Endothelial cell (in vitro differentiated cells): ENCODE data around the gene VAMP1. TPM values are rescaled to one million over a fixed set of nuclear protein-coding genes. Genes with fewer than 3 reads are reported as not detected.

Source experiments
- DNase-seq: peaks from one replicate; pipeline ENCODE4 v3.0.0; 2021; ENCODE audit warnings: low spot score
- H3K27ac Mint-ChIP-seq: one replicate; pipeline ENCODE4 v1.8.0; 2021; ENCODE audit warnings: mixed read lengths, inconsistent platforms; ENCODE audit not compliant: unreplicated experiment
- H3K27me3 Mint-ChIP-seq: one replicate; pipeline ENCODE4 v1.8.0; 2021; ENCODE audit warnings: mild to moderate bottlenecking, moderate library complexity, mixed read lengths, inconsistent platforms; ENCODE audit not compliant: unreplicated experiment
- H3K36me3 Mint-ChIP-seq: one replicate; pipeline ENCODE4 v1.8.0; 2021; ENCODE audit warnings: mild to moderate bottlenecking, low read depth, mixed read lengths, inconsistent platforms; ENCODE audit not compliant: unreplicated experiment
- H3K4me1 Mint-ChIP-seq: one replicate; pipeline ENCODE4 v1.8.0; 2021; ENCODE audit warnings: mild to moderate bottlenecking, mixed read lengths, inconsistent platforms; ENCODE audit not compliant: unreplicated experiment
- H3K4me3 Mint-ChIP-seq: one replicate; pipeline ENCODE4 v1.8.0; 2021; ENCODE audit warnings: mild to moderate bottlenecking, mixed read lengths, inconsistent platforms; ENCODE audit not compliant: unreplicated experiment
- H3K9me3 Mint-ChIP-seq: one replicate; pipeline ENCODE4 v1.8.0; 2021; ENCODE audit warnings: mixed read lengths, inconsistent platforms; ENCODE audit not compliant: unreplicated experiment
- CTCF ChIP-seq: fragments of 200-600 bp; sonication (generic); IDR thresholded peaks from one replicate; pipeline ENCODE4 v1.5.0; 2021; ENCODE audit warnings: antibody characterized with exemption; ENCODE audit not compliant: unreplicated experiment
- total RNA-seq: library from RNA; stranded (reverse); fragmentation: NEBNext Ultra II Directional; extraction: Animal tissue kit (Norgen Biotek cat#: 25700); gene quantifications from one replicate; pipeline ENCODE4 v1.2.1, GENCODE V29; 2021; ENCODE audit not compliant: unreplicated experiment

VAMP1 gene
- total RNA-seq, 1 donor from 2014 or later = 5.5 TPM

GRCh38 chr12:6442836-6443235 lies 27.6 kb downstream of the VAMP1 start:
- peaks cover 2% of the 10 kb centered on the region for H3K27me3 Mint-ChIP-seq
- no peaks in the 10 kb centered on the region for H3K9me3 Mint-ChIP-seq
- no peak for DNase-seq
- H3K36me3 Mint-ChIP-seq = peaks cover 9% of the 10 kb centered on the region
- peaks cover 23% of the 10 kb centered on the region for H3K4me1 Mint-ChIP-seq
- no peak for TF ChIP-seq CTCF
- H3K27ac Mint-ChIP-seq = no peak overlapping the region
- H3K4me3 Mint-ChIP-seq = no peak overlapping the region

DNA sequence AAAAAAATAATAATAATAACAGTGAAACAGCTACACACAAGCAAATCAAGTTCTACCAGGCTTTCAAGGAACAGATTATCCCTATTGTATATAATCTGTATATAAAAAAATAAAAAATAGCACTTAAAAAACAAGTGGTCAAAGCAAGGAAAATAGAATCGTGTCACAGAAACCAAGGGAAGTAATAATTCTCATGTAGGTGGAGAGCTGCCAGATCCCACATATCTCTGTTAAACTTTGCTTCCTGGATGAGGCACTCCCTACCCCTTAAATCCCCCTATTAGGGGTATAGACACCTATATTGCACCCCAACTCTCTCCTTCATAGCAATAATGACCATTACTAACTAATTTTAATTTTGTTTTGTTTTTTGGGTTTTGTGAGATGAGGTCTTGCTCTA lies 30.1 kb downstream of the VAMP1 start:
- no peak overlapping the region for H3K27ac Mint-ChIP-seq
- no peak for TF ChIP-seq CTCF
- peaks cover 5% of the 10 kb centered on the region for H3K36me3 Mint-ChIP-seq
- no peaks in the 10 kb centered on the region for H3K9me3 Mint-ChIP-seq
- peaks cover 2% of the 10 kb centered on the region for H3K27me3 Mint-ChIP-seq
- H3K4me1 Mint-ChIP-seq = peaks cover 12% of the 10 kb centered on the region
- H3K4me3 Mint-ChIP-seq = no peak overlapping the region
- DNase-seq = no peak

- DNase-seq = no peak
- no peak overlapping the region for H3K27ac Mint-ChIP-seq
- no peaks in the 10 kb centered on the region for H3K36me3 Mint-ChIP-seq
- H3K9me3 Mint-ChIP-seq = no peaks in the 10 kb centered on the region
- H3K4me1 Mint-ChIP-seq = peaks cover 5% of the 10 kb centered on the region
- H3K27me3 Mint-ChIP-seq = peaks cover 2% of the 10 kb centered on the region
- H3K4me3 Mint-ChIP-seq = no peak overlapping the region
- no peak for TF ChIP-seq CTCF
Measured at GRCh38 chr12:6438345-6438744, 32.1 kb downstream of the VAMP1 start.

DNA sequence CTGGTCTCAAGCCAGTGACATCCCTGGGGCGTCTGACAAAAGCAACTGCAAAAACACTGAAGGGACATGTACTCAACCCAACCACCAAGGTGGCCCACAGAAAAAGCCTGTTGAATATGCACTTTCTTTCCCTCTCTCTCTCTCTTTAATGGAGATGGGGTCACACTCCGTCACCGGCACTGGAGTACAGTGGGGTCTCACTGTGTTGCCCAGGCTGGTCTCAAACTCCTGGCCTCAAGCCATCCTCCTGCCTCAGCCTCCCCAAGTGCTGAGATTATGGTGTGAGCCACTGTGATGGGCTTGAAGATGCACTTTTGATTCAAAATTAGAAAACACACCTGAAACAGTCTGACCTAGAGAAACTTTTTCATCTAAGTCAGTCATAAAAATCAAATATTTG lies 32.9 kb downstream of the VAMP1 start:
- no peak for TF ChIP-seq CTCF

DNA sequence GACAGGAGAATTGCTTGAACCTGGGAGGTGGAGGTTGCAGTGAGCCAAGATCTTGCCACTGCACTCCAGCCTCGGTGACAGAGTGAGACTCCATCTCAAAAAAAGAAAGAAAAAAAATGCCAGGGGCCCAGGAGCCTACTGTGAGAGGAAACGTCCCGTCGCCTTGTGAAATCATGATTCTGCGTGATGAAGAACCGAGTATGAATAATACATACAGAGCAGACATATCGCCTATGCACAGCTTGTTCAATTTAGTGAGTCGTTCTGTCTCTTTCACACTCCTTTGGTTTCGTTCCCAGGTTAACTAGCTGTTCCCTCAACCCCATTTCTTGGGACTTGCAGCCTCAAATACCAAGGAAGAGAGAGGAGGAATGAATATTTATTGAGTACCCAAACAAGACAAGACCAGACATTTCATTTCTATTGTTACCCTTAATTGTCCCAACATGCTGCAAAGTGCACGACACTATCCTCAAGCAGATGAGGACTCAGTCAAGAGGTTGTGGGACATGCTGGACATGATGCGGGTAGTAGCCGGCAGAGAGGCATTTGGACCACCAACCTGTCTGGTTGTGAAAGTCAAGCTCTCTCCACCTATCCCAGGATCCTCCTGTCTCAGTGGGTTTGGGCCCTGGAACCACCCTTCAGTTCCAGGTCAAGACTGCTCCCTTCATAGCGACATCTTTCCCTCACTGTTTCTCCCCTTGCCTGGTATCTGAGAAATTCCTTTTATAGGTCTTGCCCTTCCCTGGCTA lies 34.3 kb downstream of the VAMP1 start:
- no peaks in the 10 kb centered on the region for H3K36me3 Mint-ChIP-seq
- DNase-seq = no peak
- no peaks in the 10 kb centered on the region for H3K9me3 Mint-ChIP-seq
- H3K27ac Mint-ChIP-seq = no peak overlapping the region
- no peak for TF ChIP-seq CTCF
- H3K4me1 Mint-ChIP-seq = no peaks in the 10 kb centered on the region
- no peaks in the 10 kb centered on the region for H3K27me3 Mint-ChIP-seq
- H3K4me3 Mint-ChIP-seq = no peak overlapping the region

More for the DNA sequence above, 32.9 kb downstream of the VAMP1 start:
- no peak overlapping the region for H3K4me3 Mint-ChIP-seq
- H3K9me3 Mint-ChIP-seq = no peaks in the 10 kb centered on the region
- no peaks in the 10 kb centered on the region for H3K36me3 Mint-ChIP-seq
- H3K4me1 Mint-ChIP-seq = peaks cover 5% of the 10 kb centered on the region
- no peak overlapping the region for H3K27ac Mint-ChIP-seq
- no peak for DNase-seq
- H3K27me3 Mint-ChIP-seq = peaks cover 2% of the 10 kb centered on the region
